Epithelial cell of esophagus (primary cell): Measurements from ENCODE around the gene SLC2A9.

ENCODE experiments used
- DNase-seq: peaks from one replicate; pipeline ENCODE4 v3.0.0; 2010; ENCODE audit warnings: low read depth
- H3K4me3 ChIP-seq: 2 replicates; pipeline ENCODE4 v1.5.1; 2011; ENCODE audit warnings: mild to moderate bottlenecking, low read length, control low read depth
- TF ChIP-seq, protein P1 (sequence below): IDR thresholded peaks from 2 replicates; pipeline ENCODE4 v1.5.1; 2011; ENCODE audit warnings: low read depth, mild to moderate bottlenecking, low read length, control low read depth, inconsistent platforms; ENCODE audit not compliant: insufficient read depth; ENCODE audit errors: missing control alignments

The SLC2A9 gene

DNA sequence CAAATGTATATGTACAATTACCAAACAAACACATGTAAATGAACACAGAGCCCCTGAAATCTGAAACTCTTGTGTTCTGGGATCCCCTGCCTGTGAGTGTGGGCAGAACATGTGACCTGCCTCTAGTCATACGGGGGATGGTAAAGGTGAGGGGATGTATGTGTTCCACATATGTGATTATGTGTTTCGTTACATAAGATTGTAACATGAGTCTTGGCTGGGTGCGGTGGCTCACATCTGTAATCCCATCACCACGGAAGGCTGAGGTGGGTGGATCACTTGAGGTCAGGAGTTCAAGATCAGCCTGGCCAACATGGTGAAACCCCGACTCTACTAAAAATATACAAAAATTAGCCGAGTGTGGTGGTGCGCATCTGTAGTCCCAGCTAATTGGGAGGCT lies 37.1 kb upstream of the SLC2A9 start:
- no peak for DNase-seq
- no peak overlapping the region for H3K4me3 ChIP-seq
- TF ChIP-seq, protein P1, sequence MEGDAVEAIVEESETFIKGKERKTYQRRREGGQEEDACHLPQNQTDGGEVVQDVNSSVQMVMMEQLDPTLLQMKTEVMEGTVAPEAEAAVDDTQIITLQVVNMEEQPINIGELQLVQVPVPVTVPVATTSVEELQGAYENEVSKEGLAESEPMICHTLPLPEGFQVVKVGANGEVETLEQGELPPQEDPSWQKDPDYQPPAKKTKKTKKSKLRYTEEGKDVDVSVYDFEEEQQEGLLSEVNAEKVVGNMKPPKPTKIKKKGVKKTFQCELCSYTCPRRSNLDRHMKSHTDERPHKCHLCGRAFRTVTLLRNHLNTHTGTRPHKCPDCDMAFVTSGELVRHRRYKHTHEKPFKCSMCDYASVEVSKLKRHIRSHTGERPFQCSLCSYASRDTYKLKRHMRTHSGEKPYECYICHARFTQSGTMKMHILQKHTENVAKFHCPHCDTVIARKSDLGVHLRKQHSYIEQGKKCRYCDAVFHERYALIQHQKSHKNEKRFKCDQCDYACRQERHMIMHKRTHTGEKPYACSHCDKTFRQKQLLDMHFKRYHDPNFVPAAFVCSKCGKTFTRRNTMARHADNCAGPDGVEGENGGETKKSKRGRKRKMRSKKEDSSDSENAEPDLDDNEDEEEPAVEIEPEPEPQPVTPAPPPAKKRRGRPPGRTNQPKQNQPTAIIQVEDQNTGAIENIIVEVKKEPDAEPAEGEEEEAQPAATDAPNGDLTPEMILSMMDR, result no peak

DNA sequence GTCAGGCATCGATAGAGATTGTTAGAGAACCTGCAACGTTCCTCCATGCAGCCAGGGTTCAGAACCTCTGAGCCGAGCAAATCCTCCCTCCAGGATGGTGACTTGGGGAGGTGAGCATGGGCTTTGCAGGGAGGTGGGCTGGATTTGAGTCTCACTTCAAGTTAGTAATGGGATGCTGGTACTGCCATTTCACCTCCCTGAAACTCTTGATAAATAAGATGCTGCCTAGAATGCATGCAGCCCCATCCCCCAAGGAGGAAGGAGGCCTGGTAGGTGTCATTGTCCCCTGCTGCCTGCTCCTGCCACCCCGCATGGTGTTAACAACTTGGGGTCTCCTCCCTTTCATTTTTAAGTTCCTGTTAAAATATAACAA lies 35.7 kb upstream of the SLC2A9 start:
- H3K4me3 ChIP-seq, result no peak overlapping the region
- TF ChIP-seq, protein P1, result no peak

GRCh38 chr4:10056334-10057022 lies 35.2 kb upstream of the SLC2A9 start:
- TF ChIP-seq, protein P1, result no peak
- DNase-seq, result no peak
- H3K4me3 ChIP-seq, result no peak overlapping the region

More for the DNA sequence above, 35.7 kb upstream of the SLC2A9 start:
- DNase-seq, result no peak

GRCh38 chr4:10055871-10056270 lies 34.6 kb upstream of the SLC2A9 start:
- no peak overlapping the region for H3K4me3 ChIP-seq
- DNase-seq, result no peak
- TF ChIP-seq, protein P1, result no peak

DNA sequence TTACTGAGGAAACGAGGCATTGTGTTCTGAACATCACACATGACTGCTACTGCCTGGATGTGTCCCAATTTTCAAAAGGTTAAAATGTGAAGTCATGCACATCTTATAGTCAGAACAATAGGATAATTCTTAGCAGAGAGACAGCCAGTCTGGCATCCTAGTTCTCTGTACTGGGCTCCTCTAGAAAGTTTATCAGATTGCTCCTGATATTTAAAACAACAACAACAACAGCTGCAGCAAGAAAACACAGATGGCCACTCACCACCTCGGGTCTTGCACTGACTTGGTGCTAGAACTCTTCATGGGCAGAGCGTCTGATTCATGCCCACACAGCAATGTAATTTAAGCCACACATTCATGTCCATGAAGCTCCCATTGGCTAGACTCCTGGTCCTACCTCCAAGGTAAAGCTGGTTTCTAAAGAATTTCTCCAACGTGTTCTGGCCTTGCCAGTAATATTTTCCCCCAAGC lies 33.3 kb upstream of the SLC2A9 start:
- H3K4me3 ChIP-seq, result no peak overlapping the region
- TF ChIP-seq, protein P1, result no peak
- DNase-seq, result peak; percentile 82

GRCh38 chr4:10053635-10054453 lies 32.5 kb upstream of the SLC2A9 start:
- no peak overlapping the region for H3K4me3 ChIP-seq
- TF ChIP-seq, protein P1, result no peak
- DNase-seq, result peak; percentile 53
